NCI-H2227 treated with DMSO at 0.1 percent for 48 hours (cell line): ENCODE measurements around the gene CLDN12.
A peak's percentile ranks its signal among the peaks of the same experiment; 100 is the strongest.
"Not testable (repeated sequence)": the region's sequence is repeated elsewhere in the genome, so short reads cannot be mapped to it uniquely, and the experiment has no call there.

Experiments used
- DNase-seq: peaks from one replicate; lab custom pipeline; 2025; lab: John Stamatoyannopoulos, UW

Gene CLDN12

DNA sequence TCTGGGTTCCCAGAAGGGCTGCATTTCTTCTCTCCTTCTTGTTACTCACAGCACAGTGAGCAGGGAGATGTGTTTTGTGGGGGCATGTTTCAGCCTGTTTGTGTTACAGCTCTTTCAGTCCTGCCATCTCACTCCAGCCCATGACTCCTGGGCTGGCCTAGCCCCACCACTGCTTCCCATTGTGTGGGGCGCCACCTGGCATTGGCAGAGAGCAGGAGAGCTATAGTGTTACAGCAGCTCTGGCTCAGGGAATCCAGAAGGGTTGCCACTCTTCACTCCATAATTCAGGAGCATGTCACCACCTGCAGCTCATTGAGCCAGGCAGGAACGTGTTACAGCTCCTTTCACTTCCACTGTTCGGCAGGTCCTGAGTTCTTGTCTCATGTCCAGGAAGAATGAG, 30.0 kb downstream of the CLDN12 start:
- DNase-seq: no peak

DNA sequence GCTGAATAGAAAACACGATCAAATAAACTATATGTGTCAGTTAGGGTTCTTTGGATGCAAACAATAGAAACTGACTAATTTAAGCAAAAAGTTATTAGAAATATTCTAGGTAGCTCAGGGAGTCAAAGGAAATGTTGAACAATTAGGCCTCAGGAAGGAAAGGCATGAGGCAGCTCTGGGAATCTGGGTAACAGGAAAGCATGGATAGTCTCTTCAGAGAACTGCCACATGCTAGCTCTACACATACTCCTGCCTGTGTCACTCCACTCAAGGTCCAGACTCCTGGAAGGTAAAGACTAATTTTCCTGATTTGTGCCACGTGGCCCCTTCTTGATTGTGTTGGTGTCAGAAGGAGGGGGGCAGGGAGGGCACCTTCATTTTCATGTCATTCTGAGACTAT, 42.4 kb downstream of the CLDN12 start:
- no peak for DNase-seq

DNA sequence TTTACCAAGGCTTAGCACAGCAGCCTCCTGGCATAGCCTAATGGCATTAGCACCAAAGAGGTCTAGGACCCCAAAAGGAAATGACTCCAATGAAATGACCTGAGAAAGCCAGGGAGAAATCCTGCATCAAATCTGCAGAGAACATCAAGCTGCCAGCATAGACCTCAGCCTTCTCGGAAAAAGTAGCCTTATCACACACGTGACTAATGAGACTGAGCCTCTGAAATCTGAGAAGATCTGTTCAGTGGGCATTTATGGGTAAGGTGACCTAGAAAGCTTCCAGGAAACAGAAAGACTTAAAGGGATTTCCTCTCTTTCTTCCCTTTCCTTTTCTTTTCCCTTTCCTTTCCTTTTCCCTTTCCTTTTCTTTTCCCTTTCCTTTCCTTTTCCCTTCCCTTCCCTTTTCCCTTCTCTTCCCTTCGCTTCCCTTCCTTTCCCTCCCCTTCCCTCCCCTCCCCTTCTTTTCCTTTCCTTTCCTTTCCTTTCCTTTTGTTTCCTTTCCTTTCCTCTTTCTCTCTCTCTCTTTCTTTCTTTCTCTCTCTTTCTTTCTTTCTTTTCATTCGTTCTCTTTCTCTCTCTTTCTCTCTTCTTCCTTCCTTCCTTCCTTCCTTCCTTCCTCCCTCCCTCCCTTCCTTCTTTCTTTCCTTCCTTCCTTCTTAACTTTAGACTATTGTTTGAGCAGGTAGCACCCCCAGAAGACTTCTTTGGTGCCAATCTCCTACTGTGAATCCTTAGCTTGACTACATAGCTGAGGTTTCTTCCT, 43.1 kb downstream of the CLDN12 start:
- no peak for DNase-seq

DNA sequence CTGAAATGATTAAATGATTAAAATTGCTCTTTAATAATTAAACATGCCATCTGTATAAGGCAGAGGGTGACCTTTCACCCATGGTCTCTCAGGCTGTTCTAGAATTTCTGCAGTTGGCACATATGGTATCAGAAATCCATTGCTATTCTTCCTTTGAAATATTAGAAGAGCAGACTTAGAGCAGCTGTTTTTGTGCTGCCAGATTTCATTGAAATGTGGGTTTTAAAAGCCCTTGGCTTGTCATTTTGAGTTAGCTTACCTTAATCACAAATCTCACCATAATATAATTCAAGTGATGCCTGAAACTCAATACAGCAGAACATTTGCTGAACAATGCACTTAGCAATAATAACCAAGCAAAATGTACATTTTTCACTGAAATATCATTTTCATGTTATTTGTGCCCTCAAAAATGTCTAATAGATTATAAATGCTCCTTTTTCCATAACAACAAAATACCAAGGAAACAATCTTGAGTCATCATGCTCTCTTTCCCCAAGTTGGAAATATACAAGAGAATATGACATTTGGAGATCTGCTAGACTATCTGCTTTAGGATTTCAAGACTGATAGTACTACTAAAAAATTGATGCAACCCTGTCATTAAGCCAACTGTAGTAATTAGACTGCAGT, 50.1 kb downstream of the CLDN12 start:
- no peak for DNase-seq

DNA sequence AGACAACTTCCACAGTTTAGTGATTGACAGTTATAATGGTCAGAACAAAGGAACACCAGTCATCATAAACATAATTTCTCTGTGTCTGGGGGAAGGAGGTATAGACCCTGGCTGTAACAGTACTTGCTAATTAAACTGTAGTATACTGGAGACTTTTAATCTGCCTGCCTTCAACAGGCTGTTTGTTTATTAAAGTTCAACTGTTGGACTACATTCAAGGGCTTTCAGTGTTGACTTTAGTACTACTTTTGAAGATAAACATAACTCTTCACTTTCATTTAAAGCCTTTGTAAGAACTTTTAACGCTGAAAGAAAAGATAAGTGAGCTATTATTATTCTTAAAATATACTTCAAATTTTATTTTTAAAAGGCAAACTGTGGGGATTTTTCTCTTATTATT, 50.7 kb downstream of the CLDN12 start:
- DNase-seq: no peak

DNA sequence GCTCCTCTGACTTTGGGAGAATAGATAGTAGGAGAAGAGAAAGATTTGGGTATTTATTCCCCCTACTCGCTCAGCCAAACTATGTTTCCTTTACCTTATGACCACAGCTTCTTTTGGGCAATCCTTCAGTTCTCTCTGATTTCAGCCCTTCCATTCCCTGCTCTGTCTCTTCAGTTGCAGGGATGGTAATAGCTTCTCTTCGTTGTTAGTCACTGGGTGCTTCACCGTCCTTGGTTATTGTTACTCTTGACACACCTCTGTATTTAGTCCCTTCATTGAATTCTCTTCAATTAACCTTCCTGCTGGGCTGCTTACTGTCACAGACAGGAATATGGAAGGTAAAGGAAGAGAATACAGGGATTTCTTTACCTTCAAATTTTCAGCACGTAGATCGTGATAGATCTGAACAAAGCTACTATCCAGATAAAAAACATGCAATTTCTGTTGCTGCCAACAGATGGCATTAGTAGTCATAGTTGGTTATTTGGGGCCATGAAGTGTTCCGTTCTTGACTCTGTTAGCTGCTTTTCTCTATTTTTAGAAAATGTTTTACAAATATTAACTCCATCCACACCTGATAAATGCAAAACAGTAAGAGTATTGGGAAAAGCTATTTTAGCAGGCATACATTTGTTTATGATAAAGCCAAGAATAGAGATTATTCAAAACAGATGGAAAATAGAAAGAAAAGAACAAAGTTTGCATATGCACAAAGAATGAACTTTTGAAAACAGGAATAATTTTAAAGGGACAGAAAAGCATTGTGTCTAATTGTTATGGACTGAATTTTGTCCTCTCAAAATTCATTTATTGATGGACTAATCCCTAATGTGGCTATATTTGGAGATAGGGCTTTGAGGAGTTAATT, 52.1 kb downstream of the CLDN12 start:
- DNase-seq: peak; percentile 48

DNA sequence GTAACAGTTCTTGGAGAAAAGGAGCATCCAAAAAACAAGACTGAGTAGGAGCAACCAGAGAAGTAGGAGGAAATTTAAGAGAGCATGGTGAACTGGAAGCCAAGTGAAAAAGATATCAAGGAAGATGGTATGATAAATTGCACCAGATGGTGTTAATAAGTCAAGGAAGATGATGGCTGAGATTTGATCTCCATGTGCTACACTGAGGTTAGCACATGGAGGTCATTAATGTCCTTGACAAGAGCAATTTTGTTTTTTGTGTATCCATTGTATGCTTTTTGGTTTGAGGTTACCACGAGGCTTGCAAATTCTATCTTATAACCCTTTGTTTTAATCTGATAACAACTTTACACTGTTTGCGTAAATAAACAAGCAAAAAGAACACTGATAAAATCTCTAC, 54.8 kb downstream of the CLDN12 start:
- no peak for DNase-seq

DNA sequence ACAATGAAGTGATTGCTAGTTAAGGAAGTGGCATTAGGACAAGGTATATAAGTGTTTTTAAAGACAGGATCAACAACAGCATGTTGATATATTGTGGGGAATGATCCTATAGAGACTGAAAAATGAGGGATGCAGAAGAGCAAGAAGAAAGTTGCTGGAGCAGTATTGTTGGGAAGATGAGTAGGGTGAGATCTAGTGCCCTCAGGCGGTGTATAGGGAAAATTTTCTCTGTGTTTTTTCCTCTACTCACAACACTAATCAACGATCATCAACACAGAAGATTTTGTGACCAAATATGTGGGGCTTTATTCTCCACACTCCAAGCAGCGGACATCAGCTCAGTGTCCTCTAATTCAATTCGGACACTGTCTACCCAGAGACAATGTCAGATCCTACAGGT, 56.6 kb downstream of the CLDN12 start:
- no peak for DNase-seq

DNA sequence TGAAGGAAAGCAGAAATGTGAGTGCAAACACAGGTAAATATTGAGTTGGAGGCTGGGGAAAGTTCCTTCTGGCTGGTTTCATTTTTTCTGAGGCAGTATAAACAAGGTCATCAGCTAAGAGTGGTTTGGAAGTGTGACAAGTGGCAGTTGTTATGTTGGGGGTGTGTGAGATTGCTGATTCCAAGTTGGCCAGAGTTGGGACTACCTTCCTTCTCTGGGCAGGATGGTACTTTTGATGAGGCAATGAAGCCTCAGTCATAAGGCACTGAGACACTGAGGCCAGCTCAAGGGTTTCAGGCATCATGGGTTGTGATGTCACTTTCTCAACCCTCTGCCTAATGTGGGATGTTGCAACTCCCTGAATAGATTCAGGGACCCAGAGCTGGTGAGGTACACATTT, 58.0 kb downstream of the CLDN12 start:
- DNase-seq: no peak

DNA sequence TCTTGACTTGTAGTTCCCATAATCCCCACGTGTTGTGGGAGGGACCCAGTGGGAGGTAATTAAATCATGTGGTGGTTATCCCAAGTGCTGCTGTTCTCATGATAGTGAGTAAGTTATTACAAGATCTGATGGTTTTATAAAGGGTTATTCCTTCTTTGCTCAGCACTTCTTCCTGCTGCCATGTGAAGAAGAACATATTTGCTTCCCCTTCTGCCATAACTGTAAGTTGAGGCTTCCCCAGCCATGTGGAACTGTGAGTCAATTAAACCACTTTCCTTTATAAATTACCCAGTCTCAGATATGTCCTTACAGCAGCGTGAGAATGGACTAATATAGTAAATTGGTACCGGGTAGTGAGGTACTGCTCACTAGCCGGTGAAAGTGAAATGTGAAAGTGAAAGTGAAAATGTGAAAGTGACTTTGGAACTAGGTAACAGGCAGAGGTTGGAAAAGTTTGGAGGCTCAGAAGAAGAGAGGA, 59.9 kb downstream of the CLDN12 start:
- not testable (repeated sequence) for DNase-seq
